HepG2 (cell line): ENCODE measurements around the gene TNNT1. TPM values are rescaled to one million over a fixed set of nuclear protein-coding genes. Genes with fewer than 3 reads are reported as not detected.

ENCODE experiments used
- BCL6 ChIP-seq: IDR thresholded peaks from 2 replicates; pipeline ENCODE4 v1.6.1; 2016; ENCODE audit warnings: missing genetic modification reagents, missing compliant biosample characterization
- EEA1 ChIP-seq: sonication (generic); formaldehyde crosslinking; IDR thresholded peaks from 2 replicates; pipeline ENCODE4 v1.5.1; 2020; ENCODE audit warnings: mild to moderate bottlenecking, missing genetic modification reagents, borderline replicate concordance
- FLYWCH1 ChIP-seq: sonication (generic); formaldehyde crosslinking; IDR thresholded peaks from 2 replicates; pipeline ENCODE4 v1.8.1; 2023; ENCODE audit warnings: mild to moderate bottlenecking, missing genetic modification reagents
- PHF5A ChIP-seq: IDR thresholded peaks from one replicate; pipeline ENCODE4 v1.6.1; 2018; ENCODE audit warnings: low read depth, missing genetic modification reagents; ENCODE audit not compliant: unreplicated experiment
- TARDBP ChIP-seq: sonication (generic); formaldehyde crosslinking; IDR thresholded peaks from 2 replicates; pipeline ENCODE4 v1.8.0; 2022; ENCODE audit warnings: mild to moderate bottlenecking, missing genetic modification reagents
- USF2 ChIP-seq, 2 experiments: sonication (generic) in 1 of 2; formaldehyde crosslinking in 1 of 2; IDR thresholded peaks; 2 replicates each; pipeline versions ENCODE4 v1.5.1 to v1.6.1; 2011 to 2020; ENCODE audit warnings: borderline replicate concordance in 1 of 2, low read depth in 1 of 2, low read length in 1 of 2, mild to moderate bottlenecking in 1 of 2, missing genetic modification reagents in 1 of 2, moderate library complexity in 1 of 2
- ZBTB8A ChIP-seq: sonication (generic); formaldehyde crosslinking; IDR thresholded peaks from 2 replicates; pipeline ENCODE4 v1.4.0; 2020; ENCODE audit warnings: mild to moderate bottlenecking, low read depth, missing genetic modification reagents, borderline replicate concordance
- ZFP41 ChIP-seq: sonication (generic); formaldehyde crosslinking; IDR thresholded peaks from 2 replicates; pipeline ENCODE4 v1.4.0; 2020; ENCODE audit warnings: mild to moderate bottlenecking, missing genetic modification reagents, borderline replicate concordance
- polyA plus RNA-seq, 8 experiments: library from polyadenylated mRNA; depleted of rRNA in 3 of 8; stranded (reverse) in 7 of 8; unstranded in 1 of 8; fragments of >200 nt; fragmentation: Illumina TruSeq in 4 of 8; extraction: Trizol in 4 of 8; gene quantifications; 2 replicates each; pipeline versions ENCODE4 v1.2.1 to v1.2.3, GENCODE V29; 2011 to 2016; ENCODE audit warnings: low read depth in 4 of 8, missing spikeins in 1 of 8, mixed read lengths in 1 of 8; ENCODE audit not compliant: insufficient read depth in 1 of 8
- total RNA-seq, 5 experiments: library from RNA; depleted of rRNA; stranded (reverse); fragments of >200 nt; fragmentation: Illumina TruSeq; extraction: Trizol; gene quantifications; 2 replicates each; pipeline ENCODE4 v1.2.3, GENCODE V29; 2016; ENCODE audit warnings: low read depth in 1 of 5
- TF ChIP-seq, protein P1 (sequence below): sonication (generic); formaldehyde crosslinking; IDR thresholded peaks from 2 replicates; pipeline ENCODE4 v1.8.0; 2022; ENCODE audit warnings: mild to moderate bottlenecking, missing genetic modification reagents; ENCODE audit not compliant: insufficient replicate concordance

TNNT1 gene
- total and polyA plus RNA-seq, 2 of the 13 experiments (the other 11 are each of a cell fraction or from before 2014, with no cell fraction given): 1.3 to 2.4 TPM

DNA sequence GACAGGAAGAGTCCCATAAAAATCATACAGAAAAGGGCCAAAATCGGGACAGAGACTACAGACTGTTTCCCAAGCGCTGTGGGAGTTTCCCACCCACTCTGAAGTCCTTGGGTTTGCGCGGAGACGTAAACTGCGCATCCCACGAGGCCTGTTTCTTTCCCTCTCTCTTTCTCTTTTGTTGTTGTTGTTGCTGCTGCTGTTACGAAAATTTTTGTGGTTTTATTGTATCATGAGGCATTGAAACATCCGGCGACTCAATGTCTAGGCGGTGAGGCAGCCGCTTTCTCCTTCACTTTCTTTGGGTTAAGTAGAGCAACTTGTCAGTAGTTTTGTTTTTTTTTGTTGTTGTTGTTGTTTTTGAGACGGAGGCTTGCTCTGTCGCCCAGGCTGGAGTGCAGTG, 30.0 kb downstream of the TNNT1 start (continued):
- TF ChIP-seq FLYWCH1 (CRISPR knock-in tag) (no peak), EEA1 (CRISPR knock-in tag) (no peak), TARDBP (CRISPR knock-in tag) (no peak), ZFP41 (CRISPR knock-in tag) (no peak), BCL6 (CRISPR knock-in tag) (no peak), USF2 (IDR thresholded peaks at IDR 0.05; ENCODE audit: low read depth, low read length) (no peak), USF2 (CRISPR knock-in tag; IDR thresholded peaks at IDR 0.05; ENCODE audit: borderline replicate concordance) (no peak), PHF5A (CRISPR knock-in tag) (no peak), ZBTB8A (CRISPR knock-in tag) (no peak)
- TF ChIP-seq, protein P1, sequence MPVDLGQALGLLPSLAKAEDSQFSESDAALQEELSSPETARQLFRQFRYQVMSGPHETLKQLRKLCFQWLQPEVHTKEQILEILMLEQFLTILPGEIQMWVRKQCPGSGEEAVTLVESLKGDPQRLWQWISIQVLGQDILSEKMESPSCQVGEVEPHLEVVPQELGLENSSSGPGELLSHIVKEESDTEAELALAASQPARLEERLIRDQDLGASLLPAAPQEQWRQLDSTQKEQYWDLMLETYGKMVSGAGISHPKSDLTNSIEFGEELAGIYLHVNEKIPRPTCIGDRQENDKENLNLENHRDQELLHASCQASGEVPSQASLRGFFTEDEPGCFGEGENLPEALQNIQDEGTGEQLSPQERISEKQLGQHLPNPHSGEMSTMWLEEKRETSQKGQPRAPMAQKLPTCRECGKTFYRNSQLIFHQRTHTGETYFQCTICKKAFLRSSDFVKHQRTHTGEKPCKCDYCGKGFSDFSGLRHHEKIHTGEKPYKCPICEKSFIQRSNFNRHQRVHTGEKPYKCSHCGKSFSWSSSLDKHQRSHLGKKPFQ (CRISPR knock-in tag): no peak
- TF ChIP-seq, all 625 proteins: peak for 0
